Placental pericyte (primary cell): Measurements from ENCODE around the gene ASNSD1. TPM values are rescaled to one million over a fixed set of nuclear protein-coding genes. Genes with fewer than 3 reads are reported as not detected.

Experiments
- total RNA-seq: library from RNA; depleted of rRNA; stranded (reverse); fragments of >200 nt; gene quantifications from 2 replicates; pipeline ENCODE4 v1.2.3, GENCODE V29; 2012

ASNSD1 gene
- 50.8 and 66.1 TPM in 2 replicates for total RNA-seq

GRCh38 chr2:189661148-189661956, at the start of gene ASNSD1:
Gene ASNSD1, plus strand, starts transcription at chr2:189661459. Its CDS starts 4,674 bp downstream, at chr2:189666133.

GRCh38 chr2:189674374-189675112, 13.3 kb downstream of the ASNSD1 start, which contains the start of gene ANKAR:
Gene ANKAR, plus strand, starts transcription at chr2:189674670. Its CDS starts 1,821 bp downstream, at chr2:189676491.

Other genes with a start within 250 kb of the ASNSD1 start
- 29.3 and 57.3 TPM in 2 replicates for gene WDR75, start 220.0 kb upstream of the ASNSD1 start, total RNA-seq
- 0.86 and 3.3 TPM in 2 replicates for gene SLC40A1, start 80.7 kb upstream of the ASNSD1 start, total RNA-seq
- gene ANKAR, start 13.2 kb downstream of the ASNSD1 start, total RNA-seq: 4.6 and 6.4 TPM in 2 replicates
- gene OSGEPL1, start 101.3 kb downstream of the ASNSD1 start, total RNA-seq: 2.4 and 10.7 TPM in 2 replicates
- gene ORMDL1, start 122.9 kb downstream of the ASNSD1 start, total RNA-seq: 31.3 and 48.2 TPM in 2 replicates
- gene PMS1, start 123.0 kb downstream of the ASNSD1 start, total RNA-seq: 24.1 and 24.5 TPM in 2 replicates